Astrocyte (in vitro differentiated cells and primary cell): ENCODE results near the gene ULK2. TPM values are rescaled to one million over a fixed set of nuclear protein-coding genes. Genes with fewer than 3 reads are reported as not detected.
"Not testable (repeated sequence)": the region's sequence is repeated elsewhere in the genome, so short reads cannot be mapped to it uniquely, and the experiment has no call there.

ENCODE experiments used
- DNase-seq: peaks from one replicate; pipeline ENCODE4 v3.0.0-alpha.2; 2010; ENCODE audit warnings: low read depth
- FAIRE-seq: peaks from 2 replicates; lab custom pipeline; 2011; peaks lifted over from hg19 to GRCh38; lab: Jason Lieb, UNC
- H2AFZ ChIP-seq: 2 replicates; pipeline ENCODE4 v1.6.0; 2012; ENCODE audit warnings: low read depth, low read length, inconsistent platforms
- H3K27ac ChIP-seq: 2 replicates; pipeline ENCODE4 v1.5.1; 2011; ENCODE audit warnings: low read depth, low read length, inconsistent platforms
- H3K27me3 ChIP-seq: 2 replicates; pipeline ENCODE4 v1.6.0; 2011; ENCODE audit warnings: low read length, inconsistent platforms; ENCODE audit not compliant: insufficient read depth
- H3K36me3 ChIP-seq: 2 replicates; pipeline ENCODE4 v1.5.1; 2011; ENCODE audit warnings: low read length, inconsistent platforms; ENCODE audit not compliant: insufficient read depth
- H3K4me1 ChIP-seq: 2 replicates; pipeline ENCODE4 v1.5.1; 2011; ENCODE audit warnings: low read length, inconsistent platforms; ENCODE audit not compliant: insufficient read depth
- H3K4me2 ChIP-seq: 2 replicates; pipeline ENCODE4 v1.6.0; 2012; ENCODE audit warnings: low read length, inconsistent platforms
- H3K4me3 ChIP-seq: 2 replicates; pipeline ENCODE4 v1.5.1; 2011; ENCODE audit warnings: low read depth, mild to moderate bottlenecking, low read length, inconsistent platforms; ENCODE audit not compliant: insufficient read depth
- H3K79me2 ChIP-seq: 2 replicates; pipeline ENCODE4 v1.6.0; 2012; ENCODE audit warnings: mild to moderate bottlenecking, low read length, inconsistent platforms; ENCODE audit not compliant: insufficient read depth
- H3K9ac ChIP-seq: 2 replicates; pipeline ENCODE4 v1.6.0; 2012; ENCODE audit warnings: mild to moderate bottlenecking, low read length, inconsistent platforms
- H3K9me3 ChIP-seq: 2 replicates; pipeline ENCODE4 v1.5.1; 2012; ENCODE audit warnings: low read depth, mild to moderate bottlenecking, low read length, inconsistent platforms; ENCODE audit not compliant: insufficient read depth
- H4K20me1 ChIP-seq: 2 replicates; pipeline ENCODE4 v1.6.0; 2012; ENCODE audit warnings: low read length, inconsistent platforms; ENCODE audit not compliant: insufficient read depth
- H3K27ac Mint-ChIP-seq: one replicate; pipeline ENCODE4 v1.8.0; 2021; ENCODE audit warnings: mild to moderate bottlenecking, mixed read lengths; ENCODE audit not compliant: unreplicated experiment
- H3K27me3 Mint-ChIP-seq: one replicate; pipeline ENCODE4 v1.8.0; 2021; ENCODE audit warnings: low read depth, mixed read lengths; ENCODE audit not compliant: unreplicated experiment
- H3K36me3 Mint-ChIP-seq: one replicate; pipeline ENCODE4 v1.8.0; 2021; ENCODE audit warnings: low read depth, mixed read lengths; ENCODE audit not compliant: unreplicated experiment
- H3K4me1 Mint-ChIP-seq: one replicate; pipeline ENCODE4 v1.8.0; 2021; ENCODE audit warnings: low read depth, mixed read lengths; ENCODE audit not compliant: unreplicated experiment
- H3K4me3 Mint-ChIP-seq: one replicate; pipeline ENCODE4 v1.8.0; 2021; ENCODE audit warnings: mild to moderate bottlenecking, moderate library complexity, mixed read lengths; ENCODE audit not compliant: unreplicated experiment
- H3K9me3 Mint-ChIP-seq: one replicate; pipeline ENCODE4 v1.8.0; 2021; ENCODE audit warnings: mild to moderate bottlenecking, mixed read lengths; ENCODE audit not compliant: unreplicated experiment
- EZH2 ChIP-seq: IDR thresholded peaks from 2 replicates; pipeline ENCODE4 v1.6.1; 2012; ENCODE audit warnings: mild to moderate bottlenecking, low read length, inconsistent platforms; ENCODE audit not compliant: insufficient read depth
- total RNA-seq: library from RNA; stranded (reverse); gene quantifications from 2 replicates; pipeline ENCODE4 v1.2.1, GENCODE V29; 2021
- TF ChIP-seq, protein P1 (sequence below): IDR thresholded peaks from 2 replicates; pipeline ENCODE4 v1.5.1; 2011; ENCODE audit warnings: low read depth, mild to moderate bottlenecking, inconsistent platforms, low read length, moderate library complexity; ENCODE audit not compliant: insufficient read depth

ULK2 gene
- total RNA-seq, 1 donor from 2014 or later: 10.8 TPM

DNA sequence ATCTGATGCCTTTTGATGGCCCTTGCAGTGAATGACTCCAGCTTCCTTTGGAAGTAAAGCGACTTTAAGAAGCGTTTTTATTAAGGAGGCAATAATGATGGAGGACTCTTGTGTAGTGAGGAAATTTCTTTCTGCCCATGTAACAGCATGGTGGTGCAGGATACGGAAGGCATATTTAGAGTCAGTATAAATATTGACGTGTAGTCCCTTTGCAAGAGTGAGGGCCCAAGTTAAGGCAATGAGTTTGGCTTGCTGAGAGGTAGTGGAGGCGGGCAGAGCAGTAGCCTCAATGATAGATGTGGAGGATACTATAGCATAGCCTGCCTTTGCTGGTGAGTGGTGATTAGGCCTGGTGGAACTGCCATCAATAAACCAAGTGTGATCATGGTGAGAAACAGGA is 22.3 kb upstream of the ULK2 start:
- not testable (repeated sequence) for FAIRE-seq, H3K9me3 ChIP-seq, H3K4me3 Mint-ChIP-seq, H4K20me1 ChIP-seq, H3K27ac ChIP-seq, H3K4me1 ChIP-seq, H3K9ac ChIP-seq, DNase-seq, H3K4me1 Mint-ChIP-seq, H3K9me3 Mint-ChIP-seq, H3K27ac Mint-ChIP-seq, H2AFZ ChIP-seq, H3K36me3 ChIP-seq, H3K27me3 ChIP-seq, H3K36me3 Mint-ChIP-seq, H3K4me2 ChIP-seq, H3K27me3 Mint-ChIP-seq, H3K4me3 ChIP-seq, H3K79me2 ChIP-seq

- no peaks in the 10 kb centered on the region for H3K79me2 ChIP-seq
- H3K36me3 Mint-ChIP-seq: no peaks in the 10 kb centered on the region
- H3K4me3 Mint-ChIP-seq: no peak overlapping the region
- H3K4me1 Mint-ChIP-seq: no peaks in the 10 kb centered on the region
- H2AFZ ChIP-seq: no peak overlapping the region
- H3K27ac ChIP-seq: no peak overlapping the region
- H4K20me1 ChIP-seq: no peaks in the 10 kb centered on the region
- no peaks in the 10 kb centered on the region for H3K36me3 ChIP-seq
- FAIRE-seq: no peak
- H3K27me3 ChIP-seq: peaks cover 2% of the 10 kb centered on the region
- H3K9me3 Mint-ChIP-seq: no peaks in the 10 kb centered on the region
- H3K27ac Mint-ChIP-seq: no peak overlapping the region
- H3K4me3 ChIP-seq: no peak overlapping the region
- H3K27me3 Mint-ChIP-seq: no peaks in the 10 kb centered on the region
- no peaks in the 10 kb centered on the region for H3K9me3 ChIP-seq
- DNase-seq: no peak
- H3K4me1 ChIP-seq: no peaks in the 10 kb centered on the region
- H3K4me2 ChIP-seq: no peak overlapping the region
- TF ChIP-seq, protein P1, sequence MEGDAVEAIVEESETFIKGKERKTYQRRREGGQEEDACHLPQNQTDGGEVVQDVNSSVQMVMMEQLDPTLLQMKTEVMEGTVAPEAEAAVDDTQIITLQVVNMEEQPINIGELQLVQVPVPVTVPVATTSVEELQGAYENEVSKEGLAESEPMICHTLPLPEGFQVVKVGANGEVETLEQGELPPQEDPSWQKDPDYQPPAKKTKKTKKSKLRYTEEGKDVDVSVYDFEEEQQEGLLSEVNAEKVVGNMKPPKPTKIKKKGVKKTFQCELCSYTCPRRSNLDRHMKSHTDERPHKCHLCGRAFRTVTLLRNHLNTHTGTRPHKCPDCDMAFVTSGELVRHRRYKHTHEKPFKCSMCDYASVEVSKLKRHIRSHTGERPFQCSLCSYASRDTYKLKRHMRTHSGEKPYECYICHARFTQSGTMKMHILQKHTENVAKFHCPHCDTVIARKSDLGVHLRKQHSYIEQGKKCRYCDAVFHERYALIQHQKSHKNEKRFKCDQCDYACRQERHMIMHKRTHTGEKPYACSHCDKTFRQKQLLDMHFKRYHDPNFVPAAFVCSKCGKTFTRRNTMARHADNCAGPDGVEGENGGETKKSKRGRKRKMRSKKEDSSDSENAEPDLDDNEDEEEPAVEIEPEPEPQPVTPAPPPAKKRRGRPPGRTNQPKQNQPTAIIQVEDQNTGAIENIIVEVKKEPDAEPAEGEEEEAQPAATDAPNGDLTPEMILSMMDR: no peak
- no peak for TF ChIP-seq EZH2
- H3K9ac ChIP-seq: no peak overlapping the region
These were observed 18.4 kb upstream of the ULK2 start for GRCh38 chr17:19886116-19886515.

- no peak for TF ChIP-seq EZH2
- H3K9me3 ChIP-seq: no peaks in the 10 kb centered on the region
- H3K4me3 ChIP-seq: no peak overlapping the region
- H3K27me3 Mint-ChIP-seq: no peaks in the 10 kb centered on the region
- no peaks in the 10 kb centered on the region for H3K79me2 ChIP-seq
- no peak overlapping the region for H3K27ac ChIP-seq
- H3K4me3 Mint-ChIP-seq: no peak overlapping the region
- no peak overlapping the region for H3K9ac ChIP-seq
- H2AFZ ChIP-seq: no peak overlapping the region
- no peak for DNase-seq
- no peaks in the 10 kb centered on the region for H3K9me3 Mint-ChIP-seq
- H3K36me3 ChIP-seq: no peaks in the 10 kb centered on the region
- no peaks in the 10 kb centered on the region for H3K36me3 Mint-ChIP-seq
- peaks cover 2% of the 10 kb centered on the region for H3K27me3 ChIP-seq
- H3K4me1 Mint-ChIP-seq: no peaks in the 10 kb centered on the region
- no peak overlapping the region for H3K4me2 ChIP-seq
- H4K20me1 ChIP-seq: no peaks in the 10 kb centered on the region
- FAIRE-seq: no peak
- H3K4me1 ChIP-seq: no peaks in the 10 kb centered on the region
- no peak overlapping the region for H3K27ac Mint-ChIP-seq
These were observed 15.9 kb upstream of the ULK2 start for GRCh38 chr17:19883537-19884215.
